OCI-LY3 (cell line): ENCODE data around the gene SCN9A.

Experiments
- EZH2phosphoT487 ChIP-seq: fragments of 200-600 bp; shearing (Covaris generic); IDR thresholded peaks from 2 replicates; pipeline ENCODE4 v1.6.1; 2018; ENCODE audit warnings: antibody characterized with exemption, mixed run types, low read depth
- TF ChIP-seq, protein P1 (sequence below): fragments of 200-600, 300-600 bp; sonication (generic); IDR thresholded peaks from 2 replicates; pipeline ENCODE4 v1.5.1; 2014; ENCODE audit warnings: antibody characterized with exemption, low read length, low read depth

DNA sequence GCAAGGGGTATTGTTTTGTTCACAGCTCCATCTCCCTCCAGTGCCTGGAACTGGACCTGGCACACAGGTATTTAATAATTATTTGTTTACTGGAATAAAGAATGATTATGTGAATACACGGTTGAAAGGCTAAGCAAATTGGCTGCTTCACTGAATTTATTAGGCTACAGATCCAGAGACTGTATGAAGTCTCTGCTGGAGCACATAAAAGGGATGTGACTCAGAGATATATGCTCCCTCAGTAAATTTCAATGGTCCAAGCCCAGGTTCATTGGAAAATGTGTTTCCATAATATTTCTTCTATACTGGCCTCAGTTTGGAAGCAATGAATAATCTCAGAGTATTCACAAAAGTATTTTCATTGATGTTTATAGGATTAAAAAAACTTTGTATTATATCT lies 126.4 kb downstream of the SCN9A start:
- TF ChIP-seq, protein P1, sequence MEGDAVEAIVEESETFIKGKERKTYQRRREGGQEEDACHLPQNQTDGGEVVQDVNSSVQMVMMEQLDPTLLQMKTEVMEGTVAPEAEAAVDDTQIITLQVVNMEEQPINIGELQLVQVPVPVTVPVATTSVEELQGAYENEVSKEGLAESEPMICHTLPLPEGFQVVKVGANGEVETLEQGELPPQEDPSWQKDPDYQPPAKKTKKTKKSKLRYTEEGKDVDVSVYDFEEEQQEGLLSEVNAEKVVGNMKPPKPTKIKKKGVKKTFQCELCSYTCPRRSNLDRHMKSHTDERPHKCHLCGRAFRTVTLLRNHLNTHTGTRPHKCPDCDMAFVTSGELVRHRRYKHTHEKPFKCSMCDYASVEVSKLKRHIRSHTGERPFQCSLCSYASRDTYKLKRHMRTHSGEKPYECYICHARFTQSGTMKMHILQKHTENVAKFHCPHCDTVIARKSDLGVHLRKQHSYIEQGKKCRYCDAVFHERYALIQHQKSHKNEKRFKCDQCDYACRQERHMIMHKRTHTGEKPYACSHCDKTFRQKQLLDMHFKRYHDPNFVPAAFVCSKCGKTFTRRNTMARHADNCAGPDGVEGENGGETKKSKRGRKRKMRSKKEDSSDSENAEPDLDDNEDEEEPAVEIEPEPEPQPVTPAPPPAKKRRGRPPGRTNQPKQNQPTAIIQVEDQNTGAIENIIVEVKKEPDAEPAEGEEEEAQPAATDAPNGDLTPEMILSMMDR, result no peak
- no peak for TF ChIP-seq EZH2phosphoT487
